ENCODE results near the gene NSDHL.

DNA sequence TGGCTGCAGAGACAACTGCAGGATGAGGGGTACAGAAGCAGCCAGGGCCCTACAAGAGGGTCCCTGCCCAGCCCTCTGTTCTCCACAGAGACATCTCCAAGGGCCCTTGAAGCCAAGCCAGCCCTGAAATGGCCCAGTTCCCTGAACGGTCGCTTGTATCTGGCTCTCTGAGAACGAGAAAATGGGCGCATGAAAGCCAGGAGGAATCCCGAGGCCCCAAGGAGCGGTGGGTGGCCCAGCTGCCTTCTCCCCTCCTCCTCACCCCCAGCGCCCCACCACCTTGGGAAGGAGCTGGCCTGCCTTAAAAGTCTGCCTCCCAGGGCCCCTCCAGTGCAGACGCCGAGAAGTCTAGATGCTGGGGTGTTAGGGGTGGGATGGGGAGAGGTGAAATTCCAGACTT lies 72.7 kb downstream of the NSDHL start:
- TF ChIP-seq, protein P1, sequence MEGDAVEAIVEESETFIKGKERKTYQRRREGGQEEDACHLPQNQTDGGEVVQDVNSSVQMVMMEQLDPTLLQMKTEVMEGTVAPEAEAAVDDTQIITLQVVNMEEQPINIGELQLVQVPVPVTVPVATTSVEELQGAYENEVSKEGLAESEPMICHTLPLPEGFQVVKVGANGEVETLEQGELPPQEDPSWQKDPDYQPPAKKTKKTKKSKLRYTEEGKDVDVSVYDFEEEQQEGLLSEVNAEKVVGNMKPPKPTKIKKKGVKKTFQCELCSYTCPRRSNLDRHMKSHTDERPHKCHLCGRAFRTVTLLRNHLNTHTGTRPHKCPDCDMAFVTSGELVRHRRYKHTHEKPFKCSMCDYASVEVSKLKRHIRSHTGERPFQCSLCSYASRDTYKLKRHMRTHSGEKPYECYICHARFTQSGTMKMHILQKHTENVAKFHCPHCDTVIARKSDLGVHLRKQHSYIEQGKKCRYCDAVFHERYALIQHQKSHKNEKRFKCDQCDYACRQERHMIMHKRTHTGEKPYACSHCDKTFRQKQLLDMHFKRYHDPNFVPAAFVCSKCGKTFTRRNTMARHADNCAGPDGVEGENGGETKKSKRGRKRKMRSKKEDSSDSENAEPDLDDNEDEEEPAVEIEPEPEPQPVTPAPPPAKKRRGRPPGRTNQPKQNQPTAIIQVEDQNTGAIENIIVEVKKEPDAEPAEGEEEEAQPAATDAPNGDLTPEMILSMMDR (IDR thresholded peaks at IDR 0.05), result no peak
- TF ChIP-seq POLR2AphosphoS5 (IDR thresholded peaks at IDR 0.05), result no peak
- TF ChIP-seq POLR2A (IDR thresholded peaks at IDR 0.05), result no peak
